Mesendoderm (in vitro differentiated cells): ENCODE measurements around the gene EVA1B.

ENCODE experiments used
- DNase-seq: peaks from one replicate; pipeline ENCODE4 v3.0.0; 2013
- H2AK5ac ChIP-seq: 2 replicates; pipeline ENCODE4 v1.6.1; 2013; ENCODE audit warnings: low read length, inconsistent platforms
- H2BK120ac ChIP-seq: 2 replicates; pipeline ENCODE4 v1.6.1; 2013; ENCODE audit warnings: low read depth, mild to moderate bottlenecking, low read length, moderate library complexity, mixed read lengths
- H2BK15ac ChIP-seq: replicated peaks from 2 replicates; pipeline ENCODE4 v1.6.1; 2013; ENCODE audit warnings: low read depth, mild to moderate bottlenecking, moderate library complexity
- H2BK5ac ChIP-seq: 2 replicates; pipeline ENCODE4 v1.6.1; 2013; ENCODE audit warnings: low read length, inconsistent platforms
- H3K18ac ChIP-seq: 2 replicates; pipeline ENCODE4 v1.6.1; 2013; ENCODE audit warnings: mild to moderate bottlenecking, low read length, mixed read lengths
- H3K23ac ChIP-seq: one replicate; pipeline ENCODE4 v1.6.1; 2013; ENCODE audit warnings: low read length
- H3K27ac ChIP-seq: 2 replicates; pipeline ENCODE4 v1.5.1; 2013; ENCODE audit warnings: low read depth, mild to moderate bottlenecking, inconsistent platforms, low read length, moderate library complexity
- H3K27me3 ChIP-seq: 2 replicates; pipeline ENCODE4 v1.6.1; 2013; ENCODE audit warnings: low read length, control low read depth, mild to moderate bottlenecking, inconsistent platforms; ENCODE audit not compliant: insufficient read depth, poor library complexity
- H3K36me3 ChIP-seq: 2 replicates; pipeline ENCODE4 v1.6.1; 2013; ENCODE audit warnings: low read length, inconsistent platforms; ENCODE audit not compliant: control insufficient read depth, insufficient read depth
- H3K4ac ChIP-seq: one replicate; pipeline ENCODE4 v1.6.1; 2013; ENCODE audit warnings: low read depth, mild to moderate bottlenecking, low read length, moderate library complexity
- H3K4me1 ChIP-seq: 2 replicates; pipeline ENCODE4 v1.6.1; 2013; ENCODE audit warnings: low read depth, low read length, inconsistent platforms; ENCODE audit not compliant: control insufficient read depth
- H3K4me2 ChIP-seq: 2 replicates; pipeline ENCODE4 v1.6.1; 2013; ENCODE audit warnings: low read length
- H3K4me3 ChIP-seq: 2 replicates; pipeline ENCODE4 v1.5.1; 2013; ENCODE audit warnings: mild to moderate bottlenecking, low read length
- H3K56ac ChIP-seq: one replicate; pipeline ENCODE4 v1.6.1; 2013; ENCODE audit warnings: low read length
- H3K79me1 ChIP-seq: 2 replicates; pipeline ENCODE4 v1.6.1; 2013; ENCODE audit warnings: low read length, inconsistent platforms
- H3K79me2 ChIP-seq: 2 replicates; pipeline ENCODE4 v1.6.1; 2013; ENCODE audit warnings: mild to moderate bottlenecking, low read length; ENCODE audit not compliant: control insufficient read depth, insufficient read depth
- H3K9ac ChIP-seq: 2 replicates; pipeline ENCODE4 v1.6.1; 2013; ENCODE audit warnings: low read length, inconsistent platforms
- H4K5ac ChIP-seq: one replicate; pipeline ENCODE4 v1.6.1; 2013; ENCODE audit warnings: low read length
- H4K8ac ChIP-seq: one replicate; pipeline ENCODE4 v1.6.1; 2013; ENCODE audit warnings: low read depth, mild to moderate bottlenecking, control low read depth, low read length, moderate library complexity
- WGBS: extraction: QIAGEN DNeasy Blood & Tissue Kit; methylation state at CpG from one replicate; pipeline ENCODE4 v1.1.7; 2013; ENCODE audit warnings: low lambda C conversion rate, missing lambda C conversion rate; ENCODE audit not compliant: insufficient coverage; ENCODE audit errors: extremely low coverage; 5-methylcytosine and 5-hydroxymethylcytosine counted together

The EVA1B gene

GRCh38 chr1:36303244-36303643 lies 20.2 kb downstream of the EVA1B start:
- Histone ChIP-seq H2BK120ac (no peak overlapping the region), H3K79me2 (no peaks in the 10 kb centered on the region), H3K27ac (no peak overlapping the region), H3K23ac (no peak overlapping the region), H3K27me3 (no peaks in the 10 kb centered on the region), H3K18ac (no peak overlapping the region), H3K36me3 (peaks cover 17% of the 10 kb centered on the region), H2BK5ac (no peak overlapping the region), H3K4me3 (no peak overlapping the region), H3K4me1 (peaks cover 5% of the 10 kb centered on the region), H3K56ac (no peak overlapping the region), H3K79me1 (peaks cover 6% of the 10 kb centered on the region), H3K4ac (no peak overlapping the region), H3K9ac (no peak overlapping the region), H2BK15ac (no peak overlapping the region), H4K8ac (no peak overlapping the region), H4K5ac (no peak overlapping the region), H3K4me2 (no peak overlapping the region), H2AK5ac (no peak overlapping the region)
- DNase-seq: no peak
- no CpG with 5 or more reads among the region's 5 CpGs for WGBS

GRCh38 chr1:36301220-36301619 lies 22.2 kb downstream of the EVA1B start:
- Histone ChIP-seq H3K79me1 (peaks cover 3% of the 10 kb centered on the region), H4K8ac (no peak overlapping the region), H4K5ac (no peak overlapping the region), H3K23ac (no peak overlapping the region), H3K79me2 (no peaks in the 10 kb centered on the region), H3K27ac (no peak overlapping the region), H2AK5ac (no peak overlapping the region), H3K18ac (no peak overlapping the region), H2BK15ac (no peak overlapping the region), H3K4me1 (peaks cover 1% of the 10 kb centered on the region), H3K4ac (no peak overlapping the region), H2BK120ac (no peak overlapping the region), H2BK5ac (no peak overlapping the region), H3K27me3 (no peaks in the 10 kb centered on the region), H3K36me3 (peaks cover 19% of the 10 kb centered on the region), H3K4me2 (no peak overlapping the region), H3K56ac (no peak overlapping the region), H3K4me3 (no peak overlapping the region), H3K9ac (no peak overlapping the region)
- WGBS: no CpG with 5 or more reads among the region's 1 CpG
- no peak for DNase-seq

- Histone ChIP-seq H3K56ac (no peak overlapping the region), H3K79me2 (no peaks in the 10 kb centered on the region), H4K8ac (no peak overlapping the region), H3K9ac (no peak overlapping the region), H3K4ac (no peak overlapping the region), H3K4me3 (no peak overlapping the region), H2AK5ac (no peak overlapping the region), H3K27ac (no peak overlapping the region), H3K18ac (no peak overlapping the region), H3K23ac (no peak overlapping the region), H2BK120ac (no peak overlapping the region), H3K4me2 (no peak overlapping the region), H4K5ac (no peak overlapping the region), H2BK5ac (no peak overlapping the region), H2BK15ac (no peak overlapping the region), H3K4me1 (no peaks in the 10 kb centered on the region), H3K36me3 (peaks cover 19% of the 10 kb centered on the region), H3K79me1 (peaks cover 3% of the 10 kb centered on the region), H3K27me3 (no peaks in the 10 kb centered on the region)
- no peak for DNase-seq
- no CpG with 5 or more reads among the region's 1 CpG for WGBS
Observed at GRCh38 chr1:36300526-36300925, 22.9 kb downstream of the EVA1B start.

GRCh38 chr1:36298640-36299039 lies 24.8 kb downstream of the EVA1B start:
- H2BK15ac ChIP-seq: no peak overlapping the region
- H3K79me1 ChIP-seq: peaks cover 3% of the 10 kb centered on the region
- peaks cover 19% of the 10 kb centered on the region for H3K36me3 ChIP-seq
- DNase-seq: no peak
- no peak overlapping the region for H2AK5ac ChIP-seq
- H3K79me2 ChIP-seq: no peaks in the 10 kb centered on the region
- no peak overlapping the region for H3K4me3 ChIP-seq
- no peak overlapping the region for H3K18ac ChIP-seq
- H4K8ac ChIP-seq: no peak overlapping the region
- H3K27me3 ChIP-seq: no peaks in the 10 kb centered on the region
- no peak overlapping the region for H4K5ac ChIP-seq
- no CpG with 5 or more reads among the region's 5 CpGs for WGBS
- no peak overlapping the region for H3K4me2 ChIP-seq
- H2BK120ac ChIP-seq: no peak overlapping the region
- no peak overlapping the region for H3K4ac ChIP-seq
- no peak overlapping the region for H3K56ac ChIP-seq
- H3K4me1 ChIP-seq: no peaks in the 10 kb centered on the region
- no peak overlapping the region for H3K27ac ChIP-seq
- no peak overlapping the region for H2BK5ac ChIP-seq
- H3K23ac ChIP-seq: no peak overlapping the region
- no peak overlapping the region for H3K9ac ChIP-seq

GRCh38 chr1:36297062-36297461 lies 26.4 kb downstream of the EVA1B start:
- Histone ChIP-seq H2BK5ac (no peak overlapping the region), H3K56ac (no peak overlapping the region), H3K36me3 (peaks cover 14% of the 10 kb centered on the region), H3K79me1 (peaks cover 3% of the 10 kb centered on the region), H3K79me2 (no peaks in the 10 kb centered on the region), H3K23ac (no peak overlapping the region), H4K8ac (no peak overlapping the region), H3K4ac (no peak overlapping the region), H3K4me2 (no peak overlapping the region), H3K4me3 (no peak overlapping the region), H3K27me3 (no peaks in the 10 kb centered on the region), H3K4me1 (no peaks in the 10 kb centered on the region), H2AK5ac (no peak overlapping the region), H2BK120ac (no peak overlapping the region), H3K18ac (no peak overlapping the region), H3K27ac (no peak overlapping the region), H4K5ac (no peak overlapping the region), H3K9ac (no peak overlapping the region), H2BK15ac (no peak overlapping the region)
- no peak for DNase-seq
- whole genome bisulfite sequencing: no CpG with 5 or more reads among the region's 2 CpGs

- H2BK15ac ChIP-seq: no peak overlapping the region
- H3K79me1 ChIP-seq: no peaks in the 10 kb centered on the region
- no peak overlapping the region for H3K23ac ChIP-seq
- H3K27me3 ChIP-seq: no peaks in the 10 kb centered on the region
- no peak overlapping the region for H3K4ac ChIP-seq
- H3K18ac ChIP-seq: no peak overlapping the region
- no peak overlapping the region for H2AK5ac ChIP-seq
- DNase-seq: no peak
- no peak overlapping the region for H3K4me3 ChIP-seq
- no peaks in the 10 kb centered on the region for H3K79me2 ChIP-seq
- H2BK5ac ChIP-seq: no peak overlapping the region
- H2BK120ac ChIP-seq: no peak overlapping the region
- peaks cover 8% of the 10 kb centered on the region for H3K36me3 ChIP-seq
- no CpG with 5 or more reads among the region's 2 CpGs for WGBS
- H3K4me2 ChIP-seq: no peak overlapping the region
- H4K5ac ChIP-seq: no peak overlapping the region
- no peak overlapping the region for H3K27ac ChIP-seq
- H3K56ac ChIP-seq: no peak overlapping the region
- no peaks in the 10 kb centered on the region for H3K4me1 ChIP-seq
- no peak overlapping the region for H4K8ac ChIP-seq
- H3K9ac ChIP-seq: no peak overlapping the region
Observed at GRCh38 chr1:36295390-36295789, 28.1 kb downstream of the EVA1B start.
